Measurements from ENCODE around the gene RASL10B. TPM values are rescaled to one million over a fixed set of nuclear protein-coding genes. Genes with fewer than 3 reads are reported as not detected.

The RASL10B gene
- total and polyA plus RNA-seq, 2 donors (not counting 1 experiment from before 2014, with no cell fraction given) = 0.78 to 1.5 TPM

GRCh38 chr17:35716897-35717465, 14.5 kb upstream of the RASL10B start:
- Histone ChIP-seq H3K4me3 (replicated peaks in 1 of 4; ENCODE audit: control extremely low read depth in 1 of 4, insufficient read depth in 1 of 4, low read depth in 3 of 4, low read length in 4 of 4) (no peak overlapping the region), H2AFZ (ENCODE audit: low read length) (no peak overlapping the region), H3K4me1 (ENCODE audit: control insufficient read depth, extremely low read depth, insufficient read depth, low read length) (peaks cover 5% of the 10 kb centered on the region), H3K79me2 (ENCODE audit: control insufficient read depth, insufficient read depth, low read length) (no peaks in the 10 kb centered on the region), H3K27me3 (ENCODE audit: control insufficient read depth, insufficient read depth, low read length) (no peaks in the 10 kb centered on the region), H3K9ac (ENCODE audit: insufficient read depth, low read length) (no peak overlapping the region), H3K9me3 (ENCODE audit: control insufficient read depth, insufficient read depth, low read depth, low read length) (no peaks in the 10 kb centered on the region), H4K20me1 (ENCODE audit: control insufficient read depth, extremely low read depth, insufficient read depth, low read length) (no peaks in the 10 kb centered on the region), H3K4me2 (ENCODE audit: extremely low read depth, insufficient read depth, low read length) (no peak overlapping the region), H3K27ac (ENCODE audit: insufficient read depth, low read length) (no peak overlapping the region), H3K36me3 (ENCODE audit: control insufficient read depth, insufficient read depth, low read length) (peaks cover 2% of the 10 kb centered on the region)
- DNase-seq (ENCODE audit: low read depth in 2 of 2) = peak; percentile 59 to 72
- no peak for TF ChIP-seq EZH2 (IDR thresholded peaks at IDR 0.05; ENCODE audit: low read length, missing control alignments)
- no peak for TF ChIP-seq CTCF (conservative IDR thresholded peaks at IDR 0.05 in 1 of 2, IDR thresholded peaks at IDR 0.05 in 1 of 2; ENCODE audit: low read depth in 1 of 2, low read length in 2 of 2)

GRCh38 chr17:35717475-35717874, 14.0 kb upstream of the RASL10B start:
- Histone ChIP-seq H3K4me1 (ENCODE audit: control insufficient read depth, extremely low read depth, insufficient read depth, low read length) (peaks cover 5% of the 10 kb centered on the region), H3K36me3 (ENCODE audit: control insufficient read depth, insufficient read depth, low read length) (peaks cover 2% of the 10 kb centered on the region), H3K4me3 (replicated peaks in 1 of 4; ENCODE audit: control extremely low read depth in 1 of 4, insufficient read depth in 1 of 4, low read depth in 3 of 4, low read length in 4 of 4) (no peak overlapping the region), H2AFZ (ENCODE audit: low read length) (no peak overlapping the region), H3K9me3 (ENCODE audit: control insufficient read depth, insufficient read depth, low read depth, low read length) (no peaks in the 10 kb centered on the region), H3K4me2 (ENCODE audit: extremely low read depth, insufficient read depth, low read length) (no peak overlapping the region), H3K9ac (ENCODE audit: insufficient read depth, low read length) (no peak overlapping the region), H3K79me2 (ENCODE audit: control insufficient read depth, insufficient read depth, low read length) (no peaks in the 10 kb centered on the region), H3K27me3 (ENCODE audit: control insufficient read depth, insufficient read depth, low read length) (no peaks in the 10 kb centered on the region), H4K20me1 (ENCODE audit: control insufficient read depth, extremely low read depth, insufficient read depth, low read length) (no peaks in the 10 kb centered on the region), H3K27ac (ENCODE audit: insufficient read depth, low read length) (no peak overlapping the region)
- DNase-seq (ENCODE audit: low read depth in 2 of 2) = peak in 1 of 2 donors; percentile 26
- TF ChIP-seq CTCF (conservative IDR thresholded peaks at IDR 0.05 in 1 of 2, IDR thresholded peaks at IDR 0.05 in 1 of 2; ENCODE audit: low read depth in 1 of 2, low read length in 2 of 2) (no peak), EZH2 (IDR thresholded peaks at IDR 0.05; ENCODE audit: low read length, missing control alignments) (no peak)

- H3K27ac ChIP-seq (ENCODE audit: insufficient read depth, low read length) = no peak overlapping the region
- no peak overlapping the region for H3K4me2 ChIP-seq (ENCODE audit: extremely low read depth, insufficient read depth, low read length)
- peaks cover 8% of the 10 kb centered on the region for H3K4me1 ChIP-seq (ENCODE audit: control insufficient read depth, extremely low read depth, insufficient read depth, low read length)
- H3K9ac ChIP-seq (ENCODE audit: insufficient read depth, low read length) = no peak overlapping the region
- no peaks in the 10 kb centered on the region for H3K9me3 ChIP-seq (ENCODE audit: control insufficient read depth, insufficient read depth, low read depth, low read length)
- no peak for DNase-seq (ENCODE audit: low read depth in 2 of 2)
- no peaks in the 10 kb centered on the region for H3K27me3 ChIP-seq (ENCODE audit: control insufficient read depth, insufficient read depth, low read length)
- no peak overlapping the region for H3K4me3 ChIP-seq (replicated peaks in 1 of 4; ENCODE audit: control extremely low read depth in 1 of 4, insufficient read depth in 1 of 4, low read depth in 3 of 4, low read length in 4 of 4)
- no peaks in the 10 kb centered on the region for H3K79me2 ChIP-seq (ENCODE audit: control insufficient read depth, insufficient read depth, low read length)
- peaks cover 8% of the 10 kb centered on the region for H3K36me3 ChIP-seq (ENCODE audit: control insufficient read depth, insufficient read depth, low read length)
- TF ChIP-seq CTCF (conservative IDR thresholded peaks at IDR 0.05 in 1 of 2, IDR thresholded peaks at IDR 0.05 in 1 of 2; ENCODE audit: low read depth in 1 of 2, low read length in 2 of 2) = no peak
- no peak for TF ChIP-seq EZH2 (IDR thresholded peaks at IDR 0.05; ENCODE audit: low read length, missing control alignments)
- H2AFZ ChIP-seq (ENCODE audit: low read length) = no peak overlapping the region
- no peaks in the 10 kb centered on the region for H4K20me1 ChIP-seq (ENCODE audit: control insufficient read depth, extremely low read depth, insufficient read depth, low read length)
Measured at GRCh38 chr17:35723735-35724134, 7.7 kb upstream of the RASL10B start.
